ENCODE measurements around the gene SPTBN1. TPM values are rescaled to one million over a fixed set of nuclear protein-coding genes. Genes with fewer than 3 reads are reported as not detected.

SPTBN1 gene
- total and polyA plus RNA-seq, 3 experiments from 2014 or later, result 38.4 to 49.2 (median 38.5) TPM

DNA sequence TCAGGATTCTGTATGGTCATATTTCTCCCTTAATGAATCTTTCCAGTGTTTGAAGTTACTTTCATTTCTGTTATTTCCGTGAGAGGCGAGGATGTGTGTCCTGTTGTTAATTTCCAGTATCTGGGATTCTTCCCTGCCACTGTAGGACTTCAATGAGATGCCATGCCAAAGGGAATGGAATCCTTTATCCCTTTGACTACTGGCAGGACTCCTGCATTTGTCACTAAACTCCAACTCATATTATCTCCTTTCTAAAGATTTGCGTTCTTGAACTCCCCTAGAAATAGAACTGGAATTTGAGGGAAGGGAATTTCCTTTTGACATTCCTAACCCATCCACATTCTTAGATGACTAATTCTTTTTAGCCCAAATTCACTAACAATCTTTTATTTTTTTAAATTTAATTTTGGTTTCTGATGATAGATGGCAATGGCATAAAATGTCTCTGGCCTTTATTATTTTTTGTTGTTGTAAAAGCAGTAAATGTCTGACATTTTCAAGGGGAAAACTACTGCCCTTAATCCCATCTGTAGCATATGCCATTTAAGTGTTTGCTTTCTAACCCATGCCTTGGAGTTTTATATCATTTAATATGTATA, 179.5 kb downstream of the SPTBN1 start:
- H3K36me3 ChIP-seq (ENCODE audit: insufficient read depth, low read length), result peaks cover 71% of the 10 kb centered on the region
- Mint-ChIP-seq H3K4me3 (no peak overlapping the region), H3K9me3 (peaks cover 0 to 2% (median 0%) of the 10 kb centered on the region in 5 donors), H3K27ac (peak overlapping the region in 3 of 8 donors; percentile 4 to 57 (median 22)), H3K36me3 (peaks cover 6 to 92% (median 22%) of the 10 kb centered on the region in 3 donors), H3K4me1 (peaks cover 15 to 42% (median 26%) of the 10 kb centered on the region in 3 donors), H3K27me3 (no peaks in the 10 kb centered on the region)
- DNase-seq, result no peak
- H3K4me3 ChIP-seq (ENCODE audit: low read length), result no peak overlapping the region
- H3K9me3 ChIP-seq (ENCODE audit: low read length), result no peaks in the 10 kb centered on the region
- no peak overlapping the region for H3K27ac ChIP-seq (ENCODE audit: low read depth, low read length)
- H3K4me1 ChIP-seq (ENCODE audit: insufficient read depth, low read length), result peaks cover 25% of the 10 kb centered on the region
- H3K27me3 ChIP-seq (ENCODE audit: insufficient read depth, low read length, poor library complexity, severe bottlenecking), result no peaks in the 10 kb centered on the region
- POLR2A ChIA-PET, result no interaction called here
- CTCF ChIA-PET, result no interaction called here

DNA sequence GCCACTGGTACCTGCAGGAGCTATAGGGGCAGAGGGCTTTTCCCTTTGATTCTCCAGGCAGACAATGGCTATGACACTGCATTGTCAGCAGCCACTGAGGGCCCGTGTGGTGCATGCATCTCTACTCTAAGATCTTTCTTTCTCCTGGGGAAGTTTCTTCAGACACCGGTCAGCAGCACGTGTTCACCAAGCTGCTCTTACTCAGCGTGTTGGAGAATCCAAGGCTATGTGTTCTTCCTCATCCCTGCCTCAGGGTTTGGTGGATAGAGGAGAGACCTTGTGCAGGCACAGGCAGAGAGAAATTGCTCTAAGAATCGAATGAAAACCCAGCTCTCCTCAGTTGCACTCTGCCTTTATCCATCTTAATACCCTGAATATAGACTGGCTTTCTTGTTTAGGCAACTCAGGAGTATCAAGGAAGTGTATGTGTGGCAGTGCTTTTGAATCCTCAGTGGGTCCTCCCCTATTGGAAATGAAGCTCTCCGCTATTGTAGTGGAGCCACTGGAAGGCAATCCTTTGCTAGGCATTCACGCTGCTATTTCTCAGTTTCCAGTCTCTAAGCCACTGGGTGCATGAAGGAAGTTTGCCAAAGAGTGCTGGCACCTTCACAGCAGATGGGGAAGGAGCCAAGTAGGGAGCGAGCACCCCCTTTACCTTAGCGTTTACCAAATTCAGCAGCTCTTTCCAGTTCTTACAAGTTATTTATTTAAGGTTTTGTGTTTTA, 180.4 kb downstream of the SPTBN1 start:
- Mint-ChIP-seq H3K4me1 (peaks cover 17 to 47% (median 31%) of the 10 kb centered on the region in 3 donors), H3K9me3 (no peaks in the 10 kb centered on the region), H3K36me3 (peaks cover 5 to 91% (median 21%) of the 10 kb centered on the region in 3 donors), H3K4me3 (no peak overlapping the region), H3K27ac (peak overlapping the region in 3 of 8 donors; percentile 0 to 44 (median 35)), H3K27me3 (no peaks in the 10 kb centered on the region)
- Histone ChIP-seq H3K4me1 (ENCODE audit: insufficient read depth, low read length) (peaks cover 25% of the 10 kb centered on the region), H3K36me3 (ENCODE audit: insufficient read depth, low read length) (peaks cover 67% of the 10 kb centered on the region), H3K27ac (ENCODE audit: low read depth, low read length) (no peak overlapping the region), H3K9me3 (ENCODE audit: low read length) (no peaks in the 10 kb centered on the region), H3K4me3 (ENCODE audit: low read length) (no peak overlapping the region), H3K27me3 (ENCODE audit: insufficient read depth, low read length, poor library complexity, severe bottlenecking) (no peaks in the 10 kb centered on the region)
- DNase-seq, result no peak
- POLR2A ChIA-PET, result no interaction called here
- CTCF ChIA-PET, result interaction anchor here (0.9 kb wide), 1 partner anchor 114 kb away, joined by 3 read pairs; no protein-coding TSS in a partner anchor

DNA sequence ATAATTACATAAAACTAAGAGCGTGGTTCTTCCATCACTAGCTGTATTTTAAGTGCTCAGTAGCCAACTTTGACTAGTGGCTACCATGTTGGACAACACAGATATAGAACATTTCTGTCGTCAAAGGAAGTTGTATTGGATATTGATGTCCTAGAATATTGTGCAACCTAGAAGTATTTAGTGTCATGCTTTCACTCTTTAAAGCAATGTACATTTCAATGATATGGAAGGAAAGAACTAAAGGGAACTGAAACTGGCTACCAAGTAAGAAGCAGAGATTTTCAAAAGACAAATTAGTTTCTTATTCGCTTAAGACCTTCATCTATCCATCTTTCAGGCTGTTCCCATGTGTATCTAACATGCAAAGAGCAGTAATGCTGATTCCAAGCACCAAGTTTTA, 182.0 kb downstream of the SPTBN1 start:
- Mint-ChIP-seq H3K27me3 (no peaks in the 10 kb centered on the region), H3K4me1 (peaks cover 24 to 59% (median 34%) of the 10 kb centered on the region in 3 donors), H3K36me3 (peaks cover 5 to 91% (median 26%) of the 10 kb centered on the region in 3 donors), H3K27ac (peak overlapping the region in 2 of 8 donors; percentile 26 to 32), H3K9me3 (no peaks in the 10 kb centered on the region), H3K4me3 (no peak overlapping the region)
- H3K4me1 ChIP-seq (ENCODE audit: insufficient read depth, low read length), result peaks cover 25% of the 10 kb centered on the region
- no peak overlapping the region for H3K27ac ChIP-seq (ENCODE audit: low read depth, low read length)
- no peak for DNase-seq
- H3K9me3 ChIP-seq (ENCODE audit: low read length), result no peaks in the 10 kb centered on the region
- H3K4me3 ChIP-seq (ENCODE audit: low read length), result no peak overlapping the region
- peaks cover 59% of the 10 kb centered on the region for H3K36me3 ChIP-seq (ENCODE audit: insufficient read depth, low read length)
- no peaks in the 10 kb centered on the region for H3K27me3 ChIP-seq (ENCODE audit: insufficient read depth, low read length, poor library complexity, severe bottlenecking)
- CTCF ChIA-PET, result interaction anchor here (1.3 kb wide), 1 partner anchor 28 kb away, joined by 3 read pairs; no protein-coding TSS in a partner anchor
- POLR2A ChIA-PET, result no interaction called here

GRCh38 chr2:54638774-54639187, 182.7 kb downstream of the SPTBN1 start:
- Histone ChIP-seq H3K9me3 (ENCODE audit: low read length) (no peaks in the 10 kb centered on the region), H3K36me3 (ENCODE audit: insufficient read depth, low read length) (peaks cover 56% of the 10 kb centered on the region), H3K27me3 (ENCODE audit: insufficient read depth, low read length, poor library complexity, severe bottlenecking) (no peaks in the 10 kb centered on the region), H3K4me1 (ENCODE audit: insufficient read depth, low read length) (peaks cover 20% of the 10 kb centered on the region), H3K4me3 (ENCODE audit: low read length) (no peak overlapping the region), H3K27ac (ENCODE audit: low read depth, low read length) (no peak overlapping the region)
- peaks cover 24 to 59% (median 34%) of the 10 kb centered on the region in 3 donors for H3K4me1 Mint-ChIP-seq
- H3K27ac Mint-ChIP-seq, result peak overlapping the region in 4 of 8 donors; percentile 3 to 49 (median 34)
- no peaks in the 10 kb centered on the region for H3K27me3 Mint-ChIP-seq
- ChIA-PET CTCF (interaction anchor here (1.0 to 1.3 kb wide), 2 partner anchors 27 to 80 kb away, joined by 3 read pairs; no protein-coding TSS in a partner anchor), POLR2A (interaction anchor here (0.6 kb wide), 1 partner anchor 58 kb away, joined by 6 read pairs; no protein-coding TSS in a partner anchor)
- no peaks in the 10 kb centered on the region for H3K9me3 Mint-ChIP-seq
- H3K4me3 Mint-ChIP-seq, result no peak overlapping the region
- DNase-seq, result no peak
- H3K36me3 Mint-ChIP-seq, result peaks cover 5 to 91% (median 26%) of the 10 kb centered on the region in 3 donors

DNA sequence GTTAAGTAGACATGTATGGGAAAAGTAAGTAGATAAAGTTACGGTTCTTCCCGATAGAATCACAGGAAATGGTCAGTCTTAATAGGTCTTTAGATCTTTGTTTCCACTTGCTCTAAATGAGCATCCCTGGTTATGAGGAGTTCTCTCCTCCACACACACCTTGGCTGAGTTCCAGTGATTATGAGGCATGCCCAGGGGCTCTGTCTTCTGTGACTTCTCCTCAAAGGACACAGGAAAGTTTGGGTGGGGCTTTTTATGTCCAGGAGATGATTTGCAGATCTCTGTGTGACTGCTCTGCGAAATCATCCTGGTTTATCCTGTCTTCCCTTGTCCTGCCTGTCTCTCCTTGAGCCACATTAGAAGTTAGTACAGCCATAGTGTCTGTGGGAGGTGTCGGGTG, 183.5 kb downstream of the SPTBN1 start:
- DNase-seq, result no peak
- Mint-ChIP-seq H3K9me3 (no peaks in the 10 kb centered on the region), H3K4me3 (peak overlapping the region in 1 of 7 donors; percentile 6), H3K27ac (peak overlapping the region in 4 of 8 donors; percentile 0 to 81 (median 40)), H3K36me3 (peaks cover 5 to 91% (median 28%) of the 10 kb centered on the region in 3 donors), H3K4me1 (peaks cover 18 to 53% (median 27%) of the 10 kb centered on the region in 3 donors), H3K27me3 (no peaks in the 10 kb centered on the region)
- H3K36me3 ChIP-seq (ENCODE audit: insufficient read depth, low read length), result peaks cover 63% of the 10 kb centered on the region
- no peaks in the 10 kb centered on the region for H3K9me3 ChIP-seq (ENCODE audit: low read length)
- no peak overlapping the region for H3K27ac ChIP-seq (ENCODE audit: low read depth, low read length)
- ChIA-PET POLR2A (interaction anchor here (0.6 kb wide), 2 partner anchors 81 to 538 kb away, joined by 3 read pairs; no protein-coding TSS in a partner anchor), CTCF (no interaction called here)
- H3K4me1 ChIP-seq (ENCODE audit: insufficient read depth, low read length), result peaks cover 11% of the 10 kb centered on the region
- H3K4me3 ChIP-seq (ENCODE audit: low read length), result no peak overlapping the region
- no peaks in the 10 kb centered on the region for H3K27me3 ChIP-seq (ENCODE audit: insufficient read depth, low read length, poor library complexity, severe bottlenecking)

- no peaks in the 10 kb centered on the region for H3K9me3 Mint-ChIP-seq
- peak overlapping the region in 3 of 8 donors; percentile 0 to 59 (median 7) for H3K27ac Mint-ChIP-seq
- peak overlapping the region in 1 of 7 donors; percentile 27 for H3K4me3 Mint-ChIP-seq
- Histone ChIP-seq H3K4me1 (ENCODE audit: insufficient read depth, low read length) (peaks cover 4% of the 10 kb centered on the region), H3K4me3 (ENCODE audit: low read length) (no peak overlapping the region), H3K27ac (ENCODE audit: low read depth, low read length) (no peak overlapping the region), H3K36me3 (ENCODE audit: insufficient read depth, low read length) (peaks cover 70% of the 10 kb centered on the region), H3K27me3 (ENCODE audit: insufficient read depth, low read length, poor library complexity, severe bottlenecking) (no peaks in the 10 kb centered on the region), H3K9me3 (ENCODE audit: low read length) (no peaks in the 10 kb centered on the region)
- ChIA-PET POLR2A (no interaction called here), CTCF (interaction anchor here (2.9 kb wide), 1 partner anchor 117 kb away, joined by 7 read pairs; no protein-coding TSS in a partner anchor)
- H3K36me3 Mint-ChIP-seq, result peaks cover 5 to 93% (median 32%) of the 10 kb centered on the region in 3 donors
- no peak for DNase-seq
- H3K27me3 Mint-ChIP-seq, result no peaks in the 10 kb centered on the region
- H3K4me1 Mint-ChIP-seq, result peaks cover 16 to 43% (median 20%) of the 10 kb centered on the region in 3 donors
Measured at GRCh38 chr2:54640834-54641540, 184.9 kb downstream of the SPTBN1 start.

DNA sequence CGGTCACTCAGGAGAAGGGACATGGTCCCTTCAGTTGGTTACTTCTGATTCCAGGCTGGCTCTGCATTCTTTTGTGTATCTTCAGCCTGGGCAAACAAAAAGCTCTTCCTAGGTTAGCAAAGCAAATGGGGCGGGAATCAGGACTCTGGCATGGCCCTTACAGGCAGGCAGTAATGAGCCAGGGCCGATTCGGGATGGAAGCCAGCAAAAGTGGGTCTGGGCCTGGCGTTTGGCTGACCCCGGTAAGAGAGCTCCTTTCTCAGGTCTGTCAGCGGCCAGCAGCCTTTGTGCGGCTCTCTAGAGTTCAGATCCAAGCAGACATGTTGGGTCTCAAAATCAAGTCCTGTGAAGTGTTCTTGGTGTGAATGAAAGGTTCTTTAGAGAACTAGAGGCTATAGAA, 185.9 kb downstream of the SPTBN1 start:
- H3K4me1 Mint-ChIP-seq, result peaks cover 13 to 43% (median 20%) of the 10 kb centered on the region in 3 donors
- ChIA-PET POLR2A (no interaction called here), CTCF (interaction anchor here (1.1 to 2.9 kb wide), 2 partner anchors 22 to 118 kb away, joined by 3 to 7 read pairs; no protein-coding TSS in a partner anchor)
- H3K36me3 Mint-ChIP-seq, result peaks cover 8 to 96% (median 32%) of the 10 kb centered on the region in 3 donors
- no peaks in the 10 kb centered on the region for H3K27me3 ChIP-seq (ENCODE audit: insufficient read depth, low read length, poor library complexity, severe bottlenecking)
- no peaks in the 10 kb centered on the region for H3K27me3 Mint-ChIP-seq
- no peak overlapping the region for H3K27ac ChIP-seq (ENCODE audit: low read depth, low read length)
- H3K4me3 Mint-ChIP-seq, result no peak overlapping the region
- H3K27ac Mint-ChIP-seq, result peak overlapping the region in 6 of 8 donors; percentile 6 to 77 (median 36)
- no peaks in the 10 kb centered on the region for H3K9me3 Mint-ChIP-seq
- no peaks in the 10 kb centered on the region for H3K9me3 ChIP-seq (ENCODE audit: low read length)
- H3K4me1 ChIP-seq (ENCODE audit: insufficient read depth, low read length), result peaks cover 4% of the 10 kb centered on the region
- H3K4me3 ChIP-seq (ENCODE audit: low read length), result no peak overlapping the region
- peaks cover 74% of the 10 kb centered on the region for H3K36me3 ChIP-seq (ENCODE audit: insufficient read depth, low read length)
- no peak for DNase-seq
